HG02588 (cell line): ENCODE measurements around the gene SKIL.
A peak's percentile ranks its signal among the peaks of the same experiment; 100 is the strongest.

Experiments
- ATAC-seq: cut with Tn5 transposase; IDR thresholded peaks from one replicate; pipeline ENCODE4 v1.9.1; 2021; ENCODE audit warnings: mild to moderate bottlenecking, moderate library complexity; ENCODE audit not compliant: unreplicated experiment

Gene SKIL

GRCh38 chr3:170350515-170351413 lies 6.8 kb upstream of the SKIL start:
- ATAC-seq = no peak

- ATAC-seq = no peak
Observed at GRCh38 chr3:170352936-170353335, 4.6 kb upstream of the SKIL start.

- ATAC-seq = no peak
Observed at GRCh38 chr3:170353485-170353884, 4.0 kb upstream of the SKIL start.

- no peak for ATAC-seq
Observed at GRCh38 chr3:170354760-170355159, 2.8 kb upstream of the SKIL start.

GRCh38 chr3:170355738-170356595 lies 1.5 kb upstream of the SKIL start:
- peak; percentile 16 for ATAC-seq

- ATAC-seq = peak; percentile 43
Observed at GRCh38 chr3:170356596-170357175, 829 bp upstream of the SKIL start.

GRCh38 chr3:170358042-170359010 lies 811 bp downstream of the SKIL start:
- no peak for ATAC-seq

GRCh38 chr3:170359178-170359704 lies 1.7 kb downstream of the SKIL start:
- ATAC-seq = no peak

GRCh38 chr3:170360466-170360865 lies 3.0 kb downstream of the SKIL start:
- no peak for ATAC-seq

- ATAC-seq = no peak
Observed at GRCh38 chr3:170360916-170361315, 3.4 kb downstream of the SKIL start.

GRCh38 chr3:170361711-170362110 lies 4.2 kb downstream of the SKIL start:
- no peak for ATAC-seq

- ATAC-seq = no peak
Observed at GRCh38 chr3:170363471-170363994, 6.0 kb downstream of the SKIL start.

- ATAC-seq = no peak
Observed at GRCh38 chr3:170364965-170365364, 7.5 kb downstream of the SKIL start.

- no peak for ATAC-seq
Observed at GRCh38 chr3:170367797-170368196, 10.3 kb downstream of the SKIL start.

- ATAC-seq = no peak
Observed at GRCh38 chr3:170368921-170369320, 11.4 kb downstream of the SKIL start.

- ATAC-seq = no peak
Observed at GRCh38 chr3:170372190-170372879, 14.8 kb downstream of the SKIL start.

GRCh38 chr3:170383567-170383966 lies 26.1 kb downstream of the SKIL start:
- no peak for ATAC-seq

- ATAC-seq = no peak
Observed at GRCh38 chr3:170386468-170386867, 29.0 kb downstream of the SKIL start.

GRCh38 chr3:170387950-170388349 lies 30.4 kb downstream of the SKIL start:
- no peak for ATAC-seq
